DMS53 (cell line): ENCODE results near the gene TMEM217.
"Not testable (repeated sequence)": the region's sequence is repeated elsewhere in the genome, so short reads cannot be mapped to it uniquely, and the experiment has no call there.

Experiments
- DNase-seq: peaks from one replicate; lab custom pipeline; 2025; lab: John Stamatoyannopoulos, UW

Gene TMEM217

GRCh38 chr6:37257634-37258404 lies at the start of gene TMEM217, which contains the start of gene TBC1D22B:
Gene TMEM217, minus strand, starts transcription at chr6:37258144. Its CDS starts 39,114 bp downstream, at chr6:37219030.
Gene TBC1D22B, plus strand, starts transcription at chr6:37257772. Its CDS starts 146 bp downstream, at chr6:37257918.
- DNase-seq = peak; percentile 97

DNA sequence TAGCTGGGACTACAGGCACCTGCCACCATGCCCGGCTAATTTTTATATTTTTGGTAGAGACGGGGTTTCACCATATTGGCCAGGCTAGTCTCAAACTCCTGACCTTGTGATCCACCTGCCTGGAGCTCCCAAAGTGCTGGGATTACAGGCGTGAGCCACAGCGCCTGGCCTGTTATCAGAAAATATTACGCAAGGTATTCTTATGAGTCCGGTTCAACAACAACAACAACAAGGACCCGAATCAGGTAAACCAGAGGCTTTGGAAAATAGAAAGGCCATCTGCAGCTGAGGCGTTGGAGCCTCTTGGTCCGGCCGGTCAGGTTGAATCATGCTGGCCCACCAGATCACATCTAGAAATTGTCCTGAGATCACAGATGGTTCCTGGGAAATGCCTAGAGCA lies 49.5 kb upstream of the TMEM217 start:
- not testable (repeated sequence) for DNase-seq

DNA sequence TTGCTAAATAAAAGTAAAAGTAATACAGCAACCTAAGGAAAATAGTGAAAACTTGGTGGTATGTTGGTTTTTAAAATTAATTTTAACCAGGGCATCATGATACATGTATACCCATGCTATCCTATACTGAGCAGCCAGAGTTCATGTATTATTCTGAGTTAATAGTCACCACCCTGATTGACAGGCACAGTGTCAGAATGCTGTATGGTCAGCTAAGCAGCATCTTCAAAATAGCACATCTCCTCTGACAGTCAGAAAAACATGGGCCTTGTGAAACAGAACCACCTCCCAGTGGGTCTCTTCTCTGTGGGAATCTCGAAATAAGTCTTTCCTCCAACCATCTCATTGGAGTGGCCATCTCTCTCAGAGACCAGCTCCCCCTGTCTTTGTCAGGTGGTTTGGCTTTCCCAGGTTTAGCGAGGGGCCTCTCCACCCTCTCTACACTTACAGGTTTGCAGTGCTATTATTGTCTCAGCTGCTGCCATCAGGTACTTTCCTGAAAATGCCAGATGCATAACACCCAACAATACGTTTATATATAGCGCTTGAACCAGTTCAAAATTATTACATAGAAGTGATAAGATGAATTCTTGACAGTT lies 48.8 kb upstream of the TMEM217 start:
- DNase-seq = peak; percentile 36

DNA sequence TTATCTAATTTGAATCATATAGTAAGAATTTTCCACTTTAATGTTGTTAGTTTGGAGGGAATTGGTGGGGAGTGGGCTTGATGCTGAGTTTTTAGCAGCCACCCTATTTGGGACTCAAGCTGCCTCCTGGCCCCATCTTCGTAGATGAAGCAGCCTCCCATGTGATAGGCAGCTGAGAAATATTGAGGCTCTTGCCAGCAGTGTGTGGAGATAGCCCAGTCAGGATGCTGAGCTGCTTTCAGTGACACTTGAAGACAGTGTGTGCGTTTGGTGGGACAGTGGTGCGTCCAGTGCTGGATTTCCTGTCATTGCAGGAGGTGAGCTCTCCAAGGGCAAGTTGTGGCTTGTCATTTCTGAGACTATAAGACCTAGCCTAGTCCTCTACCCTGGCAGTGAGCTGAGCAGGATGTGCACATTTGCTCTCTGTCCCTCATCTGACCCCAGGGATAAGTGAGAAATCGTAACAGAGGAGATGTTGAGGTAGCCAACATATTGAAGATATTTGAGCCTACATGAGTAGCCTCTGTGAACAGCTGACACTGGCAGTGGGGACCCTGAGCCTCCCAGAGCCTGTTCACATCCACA lies 48.0 kb upstream of the TMEM217 start:
- DNase-seq = no peak

- no peak for DNase-seq
Observed at GRCh38 chr6:37304766-37305165, 46.8 kb upstream of the TMEM217 start.

GRCh38 chr6:37303891-37304503 lies 46.1 kb upstream of the TMEM217 start:
- DNase-seq = peak; percentile 30

- DNase-seq = no peak
Observed at GRCh38 chr6:37303091-37303660, 45.2 kb upstream of the TMEM217 start.

DNA sequence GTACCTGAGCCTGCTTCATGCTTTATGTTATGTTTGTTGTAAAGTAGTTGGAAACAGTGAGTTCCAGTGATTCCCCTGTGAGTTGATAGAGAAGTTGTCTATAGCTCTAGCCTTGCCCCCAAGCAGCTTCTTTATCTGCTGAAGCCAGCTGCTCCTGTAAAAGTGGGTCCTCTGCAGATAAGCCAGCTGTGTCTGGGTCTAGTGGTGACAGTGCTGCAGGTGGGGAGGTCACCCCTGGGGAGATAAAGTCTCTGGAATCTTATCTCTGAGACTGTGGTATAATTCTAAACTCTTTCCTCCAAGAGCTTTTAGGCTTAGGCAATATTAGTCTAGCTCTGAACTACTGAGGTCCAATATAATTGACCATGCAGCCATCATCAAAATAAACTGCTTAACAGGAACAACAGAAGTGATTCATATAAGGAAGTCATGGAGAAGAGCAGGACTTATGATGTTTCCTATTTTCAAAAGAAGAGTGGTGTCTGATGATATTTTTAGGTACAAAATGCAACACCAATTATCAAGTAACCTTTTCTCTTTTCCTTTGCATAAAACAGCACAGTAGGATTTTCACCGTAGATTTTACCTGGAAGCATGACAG lies 44.2 kb upstream of the TMEM217 start:
- DNase-seq = no peak

DNA sequence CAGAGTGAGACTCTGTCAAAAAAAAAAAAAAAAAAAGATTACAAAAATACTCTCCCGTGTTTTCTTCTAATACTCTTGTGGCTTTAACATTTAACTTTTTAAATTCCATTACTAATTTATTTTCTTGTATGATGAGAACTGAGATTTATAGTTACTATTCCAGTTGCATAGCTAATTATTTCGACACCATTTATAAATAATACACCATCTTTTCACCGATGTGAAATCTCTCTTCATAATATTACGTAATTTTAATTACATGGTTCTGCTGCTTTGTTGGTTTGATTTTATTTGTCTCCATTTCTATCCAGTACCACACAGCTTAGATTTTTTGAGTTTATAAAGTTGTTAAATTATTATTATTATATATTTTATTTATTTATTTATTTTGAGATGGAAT lies 42.0 kb upstream of the TMEM217 start:
- DNase-seq = no peak

DNA sequence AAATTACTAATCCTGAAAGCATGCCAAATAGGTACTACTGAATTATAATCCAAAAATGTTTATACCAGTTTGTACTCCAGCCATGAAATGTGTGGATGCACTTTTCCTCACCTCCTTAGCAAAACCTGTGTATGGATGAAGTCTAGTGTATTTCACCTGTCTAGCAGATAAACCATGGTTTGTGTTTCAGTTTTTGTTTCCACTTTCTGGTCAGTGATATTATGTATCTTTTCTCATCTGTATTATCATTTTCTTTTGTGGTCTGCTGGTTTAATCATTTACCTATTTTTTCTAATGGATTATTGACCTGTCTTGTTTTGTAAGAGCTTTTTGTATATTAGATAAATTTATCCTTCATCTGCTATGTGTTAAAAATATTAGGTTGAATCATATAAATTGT lies 41.0 kb upstream of the TMEM217 start:
- no peak for DNase-seq

GRCh38 chr6:37297637-37298036 lies 39.7 kb upstream of the TMEM217 start:
- not testable (repeated sequence) for DNase-seq

DNA sequence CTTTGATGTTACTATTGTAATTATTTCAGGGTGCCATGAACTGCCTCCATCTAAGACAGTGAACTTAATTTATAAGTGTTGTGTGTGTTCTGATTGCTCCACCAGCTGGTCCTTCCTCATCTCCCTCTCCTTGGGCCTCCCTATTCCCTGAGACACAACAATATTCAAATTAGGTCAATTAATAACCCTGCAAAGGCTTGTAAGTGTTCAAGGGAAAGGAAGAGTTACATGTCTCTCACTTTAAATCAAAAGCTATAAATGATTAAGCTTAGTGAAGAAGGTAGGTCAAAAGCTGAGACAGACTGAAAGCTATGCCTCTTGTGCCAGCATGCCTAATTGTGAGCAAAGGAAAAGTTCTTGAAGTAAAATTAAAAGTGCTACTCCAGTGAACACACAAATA lies 35.5 kb upstream of the TMEM217 start:
- no peak for DNase-seq

GRCh38 chr6:37289931-37290330 lies 32.0 kb upstream of the TMEM217 start:
- peak; percentile 17 for DNase-seq

DNA sequence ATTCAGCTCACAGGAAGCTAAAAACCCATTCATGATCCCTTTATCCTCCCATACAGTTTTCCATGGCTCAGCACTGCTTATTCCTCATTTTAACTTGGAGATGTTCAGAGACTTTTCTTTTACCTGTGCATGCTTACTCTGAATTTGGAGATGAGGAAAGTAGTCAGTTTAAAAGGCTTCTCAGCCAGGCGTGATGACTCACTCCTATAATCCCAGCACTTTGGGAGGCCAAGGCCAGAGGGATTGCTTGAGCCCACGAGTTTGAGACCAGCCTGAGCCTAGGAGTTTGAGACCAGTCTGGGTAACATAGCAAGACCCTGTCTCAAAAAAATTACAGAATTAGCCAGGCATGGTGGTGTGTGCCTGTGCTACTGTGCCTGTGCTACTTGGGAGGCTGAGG lies 30.3 kb upstream of the TMEM217 start:
- no peak for DNase-seq

DNA sequence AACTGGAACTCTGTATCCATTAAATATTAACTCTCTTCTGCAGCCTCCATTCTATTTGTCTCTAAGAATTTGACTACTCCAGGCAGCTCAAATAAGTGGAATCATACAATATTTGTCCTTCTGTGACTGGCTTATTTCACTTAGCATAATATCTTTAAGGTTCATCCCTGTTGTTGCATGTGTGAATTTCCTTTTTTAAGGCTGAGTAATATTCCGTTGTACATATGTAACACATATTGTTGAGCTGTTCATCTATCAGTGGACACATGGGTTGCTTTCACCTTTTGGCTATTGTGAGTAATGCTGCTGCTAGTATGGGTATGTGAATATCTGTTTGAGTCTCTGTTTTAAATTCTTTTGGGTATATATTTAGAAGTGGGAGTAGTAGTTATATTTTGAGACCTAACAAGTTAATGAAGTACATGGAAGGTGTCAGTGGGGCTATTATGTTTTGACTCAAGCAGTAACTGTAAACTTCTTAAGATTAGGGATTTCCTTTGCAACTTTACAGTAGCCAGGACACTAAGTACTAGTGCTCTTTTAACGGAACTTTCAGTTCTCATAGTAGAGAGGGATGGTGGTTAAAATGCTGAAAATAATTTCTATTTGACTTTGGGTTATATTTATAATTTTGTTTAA lies 29.7 kb upstream of the TMEM217 start:
- DNase-seq = no peak

GRCh38 chr6:37285861-37286311 lies 27.9 kb upstream of the TMEM217 start:
- peak; percentile 2 for DNase-seq

GRCh38 chr6:37284781-37285180 lies 26.8 kb upstream of the TMEM217 start:
- DNase-seq = no peak

DNA sequence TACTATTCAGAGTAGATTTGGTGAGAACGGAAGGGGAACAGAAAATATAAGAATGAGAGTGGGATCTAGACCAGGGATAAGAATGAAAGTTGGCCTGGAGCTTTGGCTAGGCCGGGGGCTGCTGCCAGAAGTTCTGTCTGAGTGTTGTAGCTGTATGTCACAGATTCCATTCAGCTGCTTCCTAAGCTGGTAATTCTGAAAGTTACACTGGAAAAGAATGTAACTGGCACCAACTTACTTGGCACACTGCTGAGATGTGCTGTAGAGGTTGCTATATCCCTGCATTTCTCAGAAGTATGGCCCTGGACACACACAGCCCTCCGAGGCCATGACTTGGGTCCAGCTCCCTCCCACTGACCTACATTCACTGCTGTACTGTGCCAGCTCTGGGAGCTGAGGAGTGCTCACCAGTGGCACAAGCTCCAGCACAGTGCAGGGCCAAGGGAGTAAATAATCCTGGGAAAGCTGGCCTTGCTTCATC lies 25.8 kb upstream of the TMEM217 start:
- no peak for DNase-seq

DNA sequence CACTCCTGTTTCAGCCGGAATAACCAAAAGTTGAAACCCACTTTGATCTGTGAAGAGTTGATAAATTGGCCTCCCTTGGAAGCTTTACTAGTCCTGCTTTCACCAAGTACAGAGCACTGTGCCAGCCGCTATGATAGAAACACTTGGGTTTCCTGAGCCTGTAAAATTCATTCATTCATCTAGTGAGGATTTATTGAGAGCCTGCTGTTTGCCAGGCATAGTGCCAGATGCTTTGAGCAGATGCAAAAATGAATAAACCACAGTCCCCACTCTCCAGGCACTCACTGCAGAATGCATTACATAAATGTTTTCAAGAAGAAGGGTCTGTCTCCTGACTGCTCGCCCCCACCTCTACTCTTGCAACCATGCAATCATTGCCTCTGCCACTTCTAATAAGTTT lies 25.3 kb upstream of the TMEM217 start:
- DNase-seq = no peak

DNA sequence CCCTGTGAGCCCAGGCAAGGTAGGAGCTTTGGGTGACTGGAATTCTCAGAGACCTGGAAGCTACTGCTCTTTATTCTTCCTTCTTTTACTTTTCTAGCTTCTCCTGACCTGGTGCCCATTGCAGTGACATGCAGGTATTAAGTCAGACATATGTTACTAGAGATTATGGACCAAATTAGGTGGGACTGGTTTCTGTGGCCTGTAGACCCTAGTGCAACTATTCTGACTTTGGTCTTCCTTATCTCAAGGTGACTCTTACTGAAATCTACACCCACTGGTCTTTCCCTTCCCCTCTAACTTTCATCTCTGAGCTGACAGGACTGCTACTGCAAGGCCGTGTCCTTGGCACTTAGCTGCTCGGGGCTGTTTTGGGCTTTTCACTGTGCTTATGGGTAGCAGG lies 24.4 kb upstream of the TMEM217 start:
- DNase-seq = no peak

GRCh38 chr6:37280162-37280887 lies 22.4 kb upstream of the TMEM217 start:
- DNase-seq = no peak
